Head of caudate nucleus (tissue), 42 donors: Measurements from ENCODE around the gene CALML6.

Source experiments
- DNase-seq, 42 donors: peaks; one replicate each; pipeline versions ENCODE4 v3.0.0 to v3.0.0-alpha.2; 2020 to 2021; ENCODE audit warnings: mixed read lengths in 7 of 42
- intact Hi-C: fragments of 100-400 bp; cut with DNase I; formaldehyde crosslinking; loops from one replicate; pipeline ENCODE4 v1.15.0; 2022

Gene CALML6

DNA sequence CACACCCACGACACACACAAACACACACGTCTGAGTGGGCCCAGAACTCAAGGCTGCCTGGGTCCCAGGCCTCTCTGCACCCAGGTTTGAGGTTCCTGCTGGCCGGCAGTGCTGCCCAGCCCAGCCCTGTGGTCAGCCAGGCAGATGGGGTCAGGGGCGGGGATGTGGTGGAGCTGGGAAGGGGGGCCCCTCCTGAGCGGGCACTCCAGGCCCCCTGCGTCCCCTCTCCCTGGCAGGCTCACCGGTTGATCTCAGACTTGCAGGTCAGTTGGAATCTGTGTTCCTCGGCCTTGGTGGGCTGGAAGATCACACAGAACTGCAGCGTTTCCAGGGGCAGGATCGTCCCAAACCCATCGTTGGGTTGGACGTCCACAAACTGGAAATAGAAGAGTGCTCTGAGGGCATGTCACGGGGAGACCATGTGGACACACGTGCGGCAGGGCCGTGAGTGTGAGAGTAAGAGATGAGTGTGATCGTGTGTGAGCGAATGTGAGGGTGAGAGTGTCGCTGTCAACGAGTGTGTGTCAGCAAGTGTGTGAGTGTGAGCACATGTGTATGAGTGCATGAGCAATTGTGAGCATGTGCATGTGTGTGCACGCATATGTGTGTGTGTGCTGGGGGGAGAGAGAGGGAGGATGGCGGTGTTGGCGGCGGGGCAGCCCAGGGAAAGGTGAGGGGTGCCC lies 23.7 kb downstream of the CALML6 start:
- intact Hi-C loops, result no loop called here
- DNase-seq, result no peak

DNA sequence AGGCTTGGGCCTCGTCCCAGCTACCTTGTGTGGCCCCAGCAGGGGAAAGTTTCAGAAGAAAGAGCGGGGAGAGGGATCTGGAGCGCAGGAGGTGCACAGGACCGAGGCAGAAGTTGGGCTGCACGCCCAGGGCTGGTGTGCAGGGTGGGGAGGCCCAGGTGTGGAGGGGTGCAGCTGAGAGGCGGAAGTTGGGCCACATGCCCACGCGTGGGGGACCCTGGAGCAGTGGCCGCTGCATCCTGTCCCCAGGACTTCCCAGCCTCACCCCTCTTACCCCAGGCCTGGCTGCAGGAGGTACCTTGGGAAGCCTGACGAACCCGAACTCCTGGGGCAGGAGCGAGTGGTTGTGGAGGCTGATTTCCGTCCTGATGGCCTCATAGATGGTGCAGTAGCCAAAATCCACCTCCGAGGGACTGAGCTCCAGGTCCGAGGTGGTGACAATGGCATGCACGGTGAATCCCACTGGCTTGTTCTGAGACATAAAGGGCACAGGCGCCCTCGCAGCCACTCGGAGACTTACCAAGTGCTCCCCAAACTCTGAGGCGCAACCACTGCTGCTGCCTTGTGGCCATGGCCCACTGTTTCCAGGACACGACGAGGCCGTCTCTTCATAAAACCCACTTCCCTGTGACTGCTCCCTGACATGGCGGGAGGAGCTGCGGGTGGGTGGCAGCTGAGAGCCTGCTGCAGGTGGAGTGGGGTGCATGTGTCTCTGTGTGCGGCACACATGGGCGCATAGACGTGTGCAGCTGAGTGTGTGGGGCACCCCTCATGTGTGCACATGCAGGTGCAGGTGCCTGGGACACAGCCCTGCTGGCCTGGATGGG lies 24.4 kb downstream of the CALML6 start:
- DNase-seq, result no peak
- intact Hi-C loops, result loop anchor here (5.0 kb wide), 1 partner anchor 108 kb away; no protein-coding TSS in a partner anchor

DNA sequence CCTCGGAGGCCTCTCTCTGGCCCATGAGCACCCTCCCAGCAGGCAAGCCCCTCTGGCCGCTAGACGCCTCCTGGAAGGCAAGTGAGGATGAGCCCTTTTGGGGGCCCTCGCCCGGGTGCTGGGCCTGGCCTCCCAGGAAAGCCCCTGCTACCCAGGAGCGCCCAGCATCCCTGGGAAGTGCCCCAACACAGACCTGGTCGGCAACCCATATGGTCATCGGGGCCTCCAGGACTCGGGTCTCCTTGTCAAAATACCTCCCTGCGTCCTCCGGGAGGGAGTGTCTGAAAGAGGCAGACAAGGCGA lies 25.0 kb downstream of the CALML6 start:
- intact Hi-C loops, result loop anchor here (5.0 kb wide), 1 partner anchor 107 kb away; no protein-coding TSS in a partner anchor
- DNase-seq, result no peak

DNA sequence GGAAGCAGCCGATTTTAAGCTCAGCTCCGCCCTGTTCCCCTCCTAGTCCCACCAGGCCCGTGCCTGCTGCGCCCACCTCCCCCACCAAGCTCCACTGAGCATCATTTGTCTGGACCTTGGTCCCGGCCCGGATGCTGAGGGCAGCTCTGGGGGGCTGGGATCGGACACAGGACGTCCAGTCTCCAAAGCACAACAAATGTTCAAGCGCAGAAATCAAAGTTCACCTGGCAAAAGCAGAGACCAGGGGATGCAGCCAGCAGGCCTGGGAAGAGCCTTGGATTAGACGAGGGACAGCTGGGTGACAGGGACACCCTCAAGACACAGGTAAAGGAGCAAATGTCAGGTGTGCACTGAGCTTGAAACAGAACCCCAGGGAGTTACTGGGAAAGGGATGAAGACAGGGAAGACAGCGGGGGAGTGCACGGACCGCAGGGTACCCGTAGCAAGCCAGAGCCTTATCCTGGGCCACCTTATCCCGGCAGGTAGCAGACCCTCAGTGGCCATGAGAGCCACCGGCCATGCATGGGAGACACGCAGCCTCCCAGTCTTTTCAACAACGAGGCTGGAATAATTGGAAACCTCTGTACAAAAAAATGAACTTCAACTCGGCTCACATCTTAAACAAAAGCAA lies 26.3 kb downstream of the CALML6 start:
- intact Hi-C loops, result loop anchor here (5.0 kb wide), 1 partner anchor 106 kb away; no protein-coding TSS in a partner anchor
- DNase-seq, result no peak

DNA sequence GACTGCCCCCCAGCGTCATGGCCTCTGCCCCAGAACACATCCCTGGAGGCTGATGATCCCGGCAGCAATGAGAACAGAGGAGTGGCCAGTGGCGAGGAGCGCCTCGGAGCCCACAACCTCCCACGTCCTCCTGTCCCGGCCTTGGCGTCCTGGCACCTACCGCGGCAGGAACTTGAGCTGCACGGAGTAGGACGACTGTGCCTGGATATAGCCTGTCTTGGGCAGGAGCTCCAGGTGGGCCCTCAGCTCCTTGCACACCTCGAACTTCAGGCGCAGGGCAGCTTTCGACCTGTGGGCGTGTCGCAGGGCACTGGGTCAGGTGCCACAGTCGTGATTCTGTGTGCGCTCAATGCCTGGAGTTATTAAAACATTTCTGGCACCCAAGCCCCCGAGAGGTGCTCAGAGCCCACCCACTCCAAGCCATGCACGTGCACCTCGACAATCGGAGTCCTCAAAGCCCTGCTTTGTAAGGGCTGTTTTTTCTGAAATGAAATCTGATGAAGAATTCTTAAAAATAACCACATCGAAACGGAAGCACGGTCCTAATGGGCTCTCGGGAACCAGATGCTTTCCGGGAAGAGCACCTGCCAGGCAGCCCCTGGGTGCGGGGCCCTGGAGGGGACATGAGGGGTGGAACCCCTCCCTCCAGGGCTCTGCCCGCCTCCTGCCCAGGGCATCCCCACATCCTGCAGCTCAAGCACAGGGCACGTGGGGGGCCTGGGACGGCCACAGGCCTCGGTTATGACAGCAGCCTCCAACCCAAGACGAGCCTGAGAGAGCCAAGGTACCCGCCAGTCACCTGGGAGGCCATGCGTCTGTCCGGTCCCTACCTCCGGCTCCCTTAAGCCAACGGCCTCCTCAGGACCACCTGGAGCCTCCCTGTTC lies 27.1 kb downstream of the CALML6 start:
- no peak for DNase-seq
- intact Hi-C loops, result loop anchor here (5.0 kb wide), 1 partner anchor 105 kb away; no protein-coding TSS in a partner anchor

DNA sequence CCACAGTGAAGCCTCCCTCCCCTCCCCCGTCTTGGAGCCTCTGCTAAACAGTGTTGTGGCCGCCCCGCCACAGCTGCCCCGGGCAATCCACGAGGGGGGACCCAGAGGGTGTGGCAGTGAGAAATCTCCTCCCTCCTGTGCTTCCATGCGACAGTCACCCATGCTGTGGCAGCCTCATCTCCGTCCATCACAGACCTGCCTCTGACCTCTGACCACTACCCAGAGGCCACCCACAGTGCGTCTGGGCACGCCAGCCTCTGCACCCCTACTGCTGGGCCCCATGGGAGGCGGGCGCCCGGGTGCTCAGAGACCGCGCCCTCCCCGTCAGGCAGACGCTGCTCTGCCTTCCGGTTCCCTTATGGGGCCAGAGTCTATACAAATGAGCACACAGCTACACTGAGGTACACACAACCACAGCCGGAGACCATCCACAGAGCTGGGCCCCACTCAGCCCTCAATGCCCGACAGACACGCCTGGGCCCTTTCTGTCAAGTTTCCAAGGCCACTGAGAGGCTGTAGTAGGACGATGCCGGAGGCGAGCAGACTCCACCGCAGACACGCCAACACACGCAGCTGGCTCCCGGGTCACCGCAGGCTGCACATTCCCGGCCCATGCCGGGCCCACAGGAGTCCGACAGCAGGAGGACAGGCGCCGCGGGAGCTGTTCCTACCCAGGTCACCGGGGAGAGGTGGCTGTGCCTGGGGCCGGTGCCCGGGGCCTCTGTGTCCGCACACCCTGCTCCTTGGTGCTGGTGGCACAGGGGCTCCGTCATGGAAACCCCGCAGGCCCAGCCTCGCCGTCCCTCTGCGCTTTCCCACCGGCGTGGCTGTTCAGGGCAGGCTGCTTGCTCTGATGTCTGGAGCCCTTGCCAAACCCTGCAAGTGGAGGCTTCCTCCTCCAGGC lies 27.9 kb downstream of the CALML6 start:
- no peak for DNase-seq
- intact Hi-C loops, result loop anchor here (5.0 kb wide), 1 partner anchor 104 kb away; no protein-coding TSS in a partner anchor

DNA sequence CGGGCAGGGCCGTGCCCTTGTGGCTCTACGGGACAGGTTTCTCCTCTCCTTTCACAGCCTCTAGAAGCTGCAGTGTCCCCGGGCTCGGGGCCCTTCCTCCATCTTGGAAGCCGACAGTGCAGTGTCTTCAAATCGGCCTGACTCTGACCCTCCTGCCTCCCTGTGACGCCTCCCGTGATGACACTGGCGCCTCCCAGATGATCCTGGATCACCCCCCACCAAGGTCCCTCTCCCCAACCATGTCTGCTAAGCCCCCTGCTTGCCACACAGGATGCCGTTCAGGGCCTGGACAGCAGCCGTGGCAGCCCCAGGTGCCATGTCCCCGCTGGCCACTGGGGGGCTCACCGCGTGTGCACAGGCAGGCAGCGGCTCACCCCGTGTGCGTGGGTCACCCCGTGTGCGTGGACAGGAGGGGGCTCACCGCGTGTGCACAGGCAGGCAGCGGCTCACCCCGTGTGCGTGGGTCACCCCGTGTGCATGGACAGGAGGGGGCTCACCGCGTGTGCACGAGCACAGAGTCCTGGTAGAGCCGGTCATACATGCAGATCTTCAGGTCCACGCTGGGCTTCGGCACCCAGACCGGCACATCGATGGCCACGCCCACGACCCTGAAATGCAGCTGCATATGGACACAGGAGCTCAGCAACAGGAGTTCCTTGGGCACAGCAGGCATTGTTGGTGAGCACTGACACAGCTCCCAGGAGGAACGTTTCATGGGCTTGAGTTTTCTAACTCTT lies 28.9 kb downstream of the CALML6 start:
- intact Hi-C loops, result loop anchor here (5.0 kb wide), 1 partner anchor 103 kb away; no protein-coding TSS in a partner anchor
- peak; percentile 21 to 87 (median 66) for DNase-seq

DNA sequence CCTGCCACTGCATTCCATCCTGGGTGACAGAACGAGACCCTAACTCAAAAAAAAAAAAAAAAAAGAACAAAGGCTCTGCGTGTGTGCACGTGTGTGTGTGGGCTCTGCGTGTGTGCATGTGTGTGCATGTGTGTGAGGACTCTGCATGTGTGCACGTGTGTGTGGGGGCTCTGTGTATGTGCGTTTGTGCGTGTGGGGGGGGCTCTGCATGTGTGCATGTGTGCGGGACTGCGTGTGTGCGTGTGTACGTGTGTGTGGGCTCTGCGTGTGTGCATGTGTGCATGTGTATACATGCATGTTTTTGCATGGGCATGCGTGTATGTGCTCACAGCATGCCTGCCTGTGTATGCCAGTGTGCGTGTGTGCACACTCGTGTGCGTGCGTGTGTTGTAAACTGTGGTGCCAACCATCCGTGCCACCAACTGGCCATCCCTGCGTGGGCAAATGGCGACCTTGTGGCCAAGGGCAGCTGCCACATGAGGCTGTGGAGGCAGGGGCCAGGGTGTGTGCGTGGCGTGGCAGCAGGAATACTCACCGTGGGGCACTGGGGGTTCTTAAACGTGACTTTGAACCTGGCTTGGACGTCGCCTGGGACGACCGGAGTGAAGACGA lies 30.8 kb downstream of the CALML6 start:
- DNase-seq, result no peak

DNA sequence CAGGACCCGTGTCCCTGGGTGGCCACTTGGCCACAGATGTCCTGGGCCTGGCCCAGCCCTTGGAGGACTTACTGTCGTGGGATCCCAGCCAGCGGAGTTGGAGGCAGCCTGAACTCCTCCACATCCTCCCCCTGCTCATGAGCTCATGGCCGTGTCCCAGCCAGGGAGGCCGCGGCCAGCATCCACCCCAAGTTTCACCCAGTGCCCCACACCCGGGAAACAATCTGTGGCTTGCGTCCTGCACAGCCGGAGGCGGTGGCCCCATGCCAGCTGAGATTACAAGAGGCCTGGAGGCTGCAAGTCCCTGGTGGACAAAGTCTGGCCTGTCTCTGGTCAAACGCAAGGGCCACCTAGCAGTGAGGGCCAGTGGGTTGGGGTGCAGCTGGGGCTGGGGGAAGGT lies 31.5 kb downstream of the CALML6 start:
- intact Hi-C loops, result no loop called here
- DNase-seq, result peak in 33 of 42 donors; percentile 12 to 63 (median 33)

More for the DNA sequence above, 30.8 kb downstream of the CALML6 start:
- intact Hi-C loops, result no loop called here

DNA sequence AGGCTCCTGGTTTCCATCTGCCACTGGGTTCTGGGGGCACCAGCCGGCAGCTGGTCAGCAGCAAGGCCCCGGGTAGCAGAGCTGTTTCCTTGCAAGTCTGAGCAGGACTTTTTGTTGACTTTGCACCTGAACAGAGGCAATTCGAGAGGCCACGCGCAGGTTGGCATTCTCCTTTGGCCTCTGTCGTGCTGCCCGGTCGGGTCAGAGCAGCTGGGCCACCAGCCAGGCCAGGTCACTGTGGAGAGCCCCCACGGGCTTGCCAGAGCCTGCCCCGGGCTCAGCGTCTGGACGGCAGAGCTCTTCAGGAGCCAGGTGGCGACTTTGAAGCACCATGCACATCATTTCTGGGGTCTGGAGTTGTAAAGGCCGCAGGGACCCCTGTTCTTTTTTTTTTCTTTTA lies 32.4 kb downstream of the CALML6 start:
- DNase-seq, result no peak
- intact Hi-C loops, result no loop called here

DNA sequence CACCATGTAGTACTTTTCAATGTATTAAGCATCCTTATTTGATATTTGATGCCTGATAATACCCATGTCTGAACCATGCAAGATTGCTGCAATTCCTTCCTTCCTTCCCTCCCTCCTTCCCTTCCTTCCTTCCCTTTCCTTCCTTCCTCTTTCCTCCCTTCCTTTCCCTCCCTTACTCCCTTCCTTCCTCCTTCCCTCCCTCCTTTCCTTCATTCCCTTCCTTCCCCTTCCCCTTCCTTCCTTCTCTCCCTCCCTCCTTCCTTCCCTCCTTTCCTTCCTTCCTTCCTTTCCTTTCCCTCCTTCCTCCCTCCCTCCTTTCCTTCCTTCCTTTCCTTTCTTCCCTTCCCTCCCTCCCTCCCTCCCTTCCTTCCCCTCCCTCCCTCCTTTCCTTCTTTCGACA lies 33.7 kb downstream of the CALML6 start:
- intact Hi-C loops, result no loop called here
- no peak for DNase-seq

DNA sequence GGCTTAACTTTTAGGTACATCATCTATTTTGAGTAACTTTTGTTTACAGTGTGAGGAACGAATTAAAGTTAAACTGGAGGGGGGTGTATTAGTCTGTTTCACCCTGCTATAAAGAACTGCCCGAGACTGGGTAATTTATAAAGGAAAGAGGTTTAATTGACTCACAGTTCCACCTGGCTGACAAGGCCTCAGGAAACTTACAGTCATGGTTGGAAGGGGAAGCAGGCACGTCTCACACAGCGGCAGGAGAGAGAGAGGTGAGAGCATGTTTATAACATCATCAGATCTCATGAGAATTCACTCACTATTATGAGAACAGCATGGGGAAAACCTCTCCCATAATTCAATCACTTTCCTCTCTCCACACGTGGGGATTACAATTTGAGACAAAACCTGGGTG lies 35.9 kb downstream of the CALML6 start:
- no peak for DNase-seq
- intact Hi-C loops, result no loop called here

DNA sequence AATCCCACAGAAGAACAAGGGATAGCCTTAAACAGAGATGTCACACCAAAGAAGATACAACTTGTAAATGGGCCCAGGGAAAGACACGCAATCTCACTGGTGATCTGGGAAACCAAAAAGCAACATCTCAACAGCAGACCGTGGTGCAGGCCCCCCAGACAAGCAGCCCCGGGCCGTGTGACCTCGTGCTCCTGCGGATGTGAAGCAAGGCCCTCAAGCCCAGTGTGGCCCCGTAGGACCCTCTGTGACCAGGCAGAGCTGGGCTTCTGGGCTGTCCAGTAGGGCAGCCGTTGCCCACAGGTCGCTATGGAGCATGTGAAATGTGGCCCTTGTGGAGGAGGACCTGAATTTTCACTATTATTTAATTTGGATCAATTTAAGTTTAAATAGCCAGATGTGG lies 39.0 kb downstream of the CALML6 start:
- intact Hi-C loops, result no loop called here
- DNase-seq, result no peak

DNA sequence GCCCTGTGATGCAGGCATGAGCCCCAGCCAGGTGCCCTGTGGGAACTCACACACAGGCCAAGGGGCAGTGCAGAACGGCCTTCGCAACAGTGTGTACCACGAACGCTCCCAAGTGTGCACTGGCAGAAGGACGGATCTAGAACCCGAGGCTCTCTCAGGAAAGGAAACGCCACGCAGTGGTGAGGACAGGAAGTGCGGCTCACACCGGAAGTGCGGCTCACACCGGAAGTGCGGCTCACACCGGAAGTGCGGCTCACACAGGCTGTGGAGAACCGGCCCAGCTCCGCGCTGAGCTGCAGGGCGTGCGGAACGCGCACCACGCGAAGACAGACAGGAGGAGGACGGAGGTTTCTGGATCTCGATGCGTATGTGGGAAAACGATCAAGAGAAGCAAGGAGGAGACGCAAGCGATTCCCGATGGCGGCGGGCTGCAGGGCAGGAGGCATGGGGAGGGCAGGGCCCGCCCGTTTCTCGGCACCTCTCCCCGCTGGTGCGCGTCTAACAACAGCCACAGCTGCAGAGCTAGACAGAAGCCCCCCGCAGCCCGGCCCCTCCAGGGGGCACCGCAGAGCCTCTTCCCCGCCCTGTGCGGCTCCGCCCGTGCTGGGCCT lies 39.9 kb downstream of the CALML6 start:
- intact Hi-C loops, result no loop called here
- no peak for DNase-seq

DNA sequence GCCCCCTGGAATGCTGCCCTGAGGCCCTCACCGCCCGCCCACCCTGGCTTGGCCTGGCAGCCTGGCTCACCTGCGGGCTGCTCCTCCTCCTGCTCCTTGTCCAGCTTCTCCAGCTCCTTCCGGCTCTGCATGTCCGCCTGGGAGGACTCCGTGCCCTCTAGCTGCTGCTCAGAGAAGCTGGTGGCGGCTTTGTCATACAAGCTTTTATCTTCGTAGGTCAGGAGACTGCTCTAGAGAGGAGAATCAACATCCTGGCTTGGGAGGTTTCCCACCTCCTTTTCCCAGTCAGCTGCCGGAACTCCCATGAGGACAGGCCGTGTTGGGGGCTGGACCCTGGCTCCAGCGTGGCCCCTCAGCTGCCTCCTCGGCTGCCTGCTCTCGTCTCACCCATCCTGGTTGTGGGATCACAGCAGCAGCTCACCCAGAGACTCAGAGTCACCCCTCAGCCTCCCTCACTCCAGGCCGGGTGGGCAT lies 40.6 kb downstream of the CALML6 start:
- intact Hi-C loops, result no loop called here

DNA sequence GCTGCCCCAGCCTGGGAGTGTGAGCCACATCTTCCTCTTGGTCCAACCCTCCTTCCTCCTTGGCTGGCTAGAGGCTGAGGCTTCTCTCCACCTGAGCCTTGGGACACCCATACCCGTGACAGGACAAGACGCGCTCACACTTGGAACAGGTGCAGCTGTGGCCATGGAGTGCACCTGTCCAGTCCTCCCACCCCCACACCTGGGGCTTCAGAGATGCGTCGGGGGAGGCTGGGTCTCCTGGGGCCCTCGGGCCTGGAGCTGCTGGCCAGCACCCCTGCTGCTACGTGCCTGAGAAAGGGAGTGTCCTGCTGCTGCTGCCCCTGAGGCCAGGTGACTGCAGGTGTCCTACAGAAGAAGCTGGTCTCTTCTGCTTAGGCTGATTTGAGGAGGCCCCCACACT lies 41.0 kb downstream of the CALML6 start:
- intact Hi-C loops, result no loop called here

More for the DNA sequence above, 40.6 kb downstream of the CALML6 start:
- DNase-seq, result no peak

More for the DNA sequence above, 41.0 kb downstream of the CALML6 start:
- DNase-seq, result no peak
